A549 treated with AZD2906 at 1 μM for 4 hours (cell line): Measurements from ENCODE around the gene PIGP. TPM values are rescaled to one million over a fixed set of nuclear protein-coding genes. Genes with fewer than 3 reads are reported as not detected.

Experiments
- total RNA-seq: library from RNA; stranded (reverse); fragments of 200-300 nt; extraction: Qiagen RNA extraction; gene quantifications from 5 replicates; pipeline ENCODE4 v1.2.3, GENCODE V29; 2022

Gene PIGP
- total RNA-seq = 14.5 to 15.8 TPM (median 15.3 TPM) in 5 replicates

GRCh38 chr21:37072988-37073416, at the start of gene PIGP, which contains the start of gene TTC3:
TSS of gene PIGP (minus strand) at chr21:37073071. CDS start at chr21:37072515, 556 bp downstream.
TSS of gene TTC3 (plus strand) at chr21:37073254. CDS start at chr21:37087258, 14,004 bp downstream.

Other genes with a start within 250 kb of the PIGP start
- gene HLCS, start 106.4 kb downstream of the PIGP start, total RNA-seq = 5.4 to 7.6 TPM (median 6.6 TPM) in 5 replicates
- 0.33 to 0.67 TPM (median 0.54 TPM) in 5 replicates for gene RIPPLY3, start 66.4 kb downstream of the PIGP start, total RNA-seq
- 24.2 to 44.6 TPM (median 26.7 TPM) in 5 replicates for gene TTC3, start 183 bp upstream of the PIGP start, total RNA-seq
- 28.9 to 36.7 TPM (median 29.9 TPM) in 5 replicates for gene VPS26C, start 194.3 kb upstream of the PIGP start, total RNA-seq